NCI-H2029 (cell line): ENCODE results near the gene PKP3.

Experiments used
- DNase-seq: peaks from one replicate; lab custom pipeline; 2025; lab: John Stamatoyannopoulos, UW

The PKP3 gene

GRCh38 chr11:363948-364761, 29.9 kb upstream of the PKP3 start:
- peak; percentile 89 for DNase-seq

GRCh38 chr11:364991-365725, 28.9 kb upstream of the PKP3 start:
- no peak for DNase-seq

GRCh38 chr11:365831-366230, 28.2 kb upstream of the PKP3 start:
- no peak for DNase-seq

GRCh38 chr11:367956-368413, 26.0 kb upstream of the PKP3 start:
- DNase-seq, result no peak

- DNase-seq, result no peak
These were observed 25.3 kb upstream of the PKP3 start for GRCh38 chr11:368414-369335.

GRCh38 chr11:369336-370018, 24.5 kb upstream of the PKP3 start, which contains the start of gene B4GALNT4:
B4GALNT4 (plus strand) TSS chr11:369499; CDS start chr11:369804, 305 bp downstream.
- DNase-seq, result peak; percentile 10

GRCh38 chr11:370070-370941, 23.7 kb upstream of the PKP3 start:
- DNase-seq, result no peak

GRCh38 chr11:371051-371450, 23.0 kb upstream of the PKP3 start:
- no peak for DNase-seq

- DNase-seq, result no peak
These were observed 22.1 kb upstream of the PKP3 start for GRCh38 chr11:371716-372590.

GRCh38 chr11:372809-373715, 20.9 kb upstream of the PKP3 start:
- DNase-seq, result no peak

GRCh38 chr11:373716-374551, 20.1 kb upstream of the PKP3 start:
- no peak for DNase-seq

- no peak for DNase-seq
These were observed 18.7 kb upstream of the PKP3 start for GRCh38 chr11:375065-376025.

- no peak for DNase-seq
These were observed 17.4 kb upstream of the PKP3 start for GRCh38 chr11:376531-377173.

- DNase-seq, result no peak
These were observed 16.7 kb upstream of the PKP3 start for GRCh38 chr11:377174-377865.

- no peak for DNase-seq
These were observed 16.0 kb upstream of the PKP3 start for GRCh38 chr11:377883-378500.
